Activated CD4-positive, alpha-beta T cell treated with anti-CD3 and anti-CD28 coated beads, Interleukin-2, amount 10 ng/mL, durations not matched to agents 24 days and 14 days (primary cell): ENCODE data around the gene ZNF521. TPM values are rescaled to one million over a fixed set of nuclear protein-coding genes. Genes with fewer than 3 reads are reported as not detected.

Experiments
- DNase-seq: peaks from one replicate; pipeline ENCODE4 v3.0.0; 2022
- H3K27ac Mint-ChIP-seq: one replicate; pipeline ENCODE4 v1.8.0; 2022; ENCODE audit warnings: mild to moderate bottlenecking, mixed read lengths
- H3K27me3 Mint-ChIP-seq: one replicate; pipeline ENCODE4 v1.8.0; 2022; ENCODE audit warnings: mixed read lengths
- H3K36me3 Mint-ChIP-seq: one replicate; pipeline ENCODE4 v1.8.0; 2022; ENCODE audit warnings: low read depth, mild to moderate bottlenecking, mixed read lengths
- H3K4me1 Mint-ChIP-seq: one replicate; pipeline ENCODE4 v1.8.0; 2021; ENCODE audit warnings: mixed read lengths
- H3K4me3 Mint-ChIP-seq: one replicate; pipeline ENCODE4 v1.8.0; 2022; ENCODE audit warnings: mild to moderate bottlenecking, moderate library complexity, mixed read lengths
- H3K9me3 Mint-ChIP-seq: one replicate; pipeline ENCODE4 v1.8.0; 2021; ENCODE audit warnings: mixed read lengths
- intact Hi-C: fragments of 100-400 bp; cut with micrococcal nuclease; formaldehyde crosslinking; loops from one replicate; pipeline ENCODE4 v1.15.1; 2023
- total RNA-seq: library from RNA; stranded (reverse); gene quantifications from 2 replicates; pipeline ENCODE4 v1.2.3, GENCODE V29; 2022

ZNF521 gene
- total RNA-seq, 1 donor from 2014 or later = not detected

DNA sequence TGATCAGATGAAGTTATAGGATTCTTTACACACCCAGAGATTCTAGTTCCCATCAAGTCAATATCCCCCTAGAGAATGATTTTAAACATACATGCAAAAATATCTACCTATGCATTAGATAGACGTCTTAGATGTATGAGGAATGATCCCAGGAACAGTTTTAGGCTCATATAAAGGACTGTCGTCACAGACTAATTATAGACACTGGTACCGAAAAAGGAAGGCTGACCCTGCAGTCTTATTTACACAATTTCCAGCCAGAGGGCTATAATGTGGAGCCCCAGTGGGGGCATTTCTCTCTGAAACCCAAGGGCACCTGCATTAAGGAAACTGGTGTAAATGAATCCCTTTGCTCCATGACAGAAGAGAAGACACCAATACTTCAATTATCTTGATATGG lies 170.4 kb downstream of the ZNF521 start:
- peaks cover 2% of the 10 kb centered on the region for H3K27me3 Mint-ChIP-seq
- no peak overlapping the region for H3K4me3 Mint-ChIP-seq
- DNase-seq = no peak
- H3K4me1 Mint-ChIP-seq = no peaks in the 10 kb centered on the region
- no peaks in the 10 kb centered on the region for H3K9me3 Mint-ChIP-seq
- H3K27ac Mint-ChIP-seq = no peak overlapping the region
- H3K36me3 Mint-ChIP-seq = no peaks in the 10 kb centered on the region
- intact Hi-C loops = no loop called here

- Mint-ChIP-seq H3K36me3 (no peaks in the 10 kb centered on the region), H3K4me1 (no peaks in the 10 kb centered on the region), H3K27ac (no peak overlapping the region), H3K27me3 (peaks cover 2% of the 10 kb centered on the region), H3K9me3 (no peaks in the 10 kb centered on the region), H3K4me3 (no peak overlapping the region)
- intact Hi-C loops = no loop called here
- DNase-seq = no peak
These were observed 170.9 kb downstream of the ZNF521 start for GRCh38 chr18:25180973-25181548.

DNA sequence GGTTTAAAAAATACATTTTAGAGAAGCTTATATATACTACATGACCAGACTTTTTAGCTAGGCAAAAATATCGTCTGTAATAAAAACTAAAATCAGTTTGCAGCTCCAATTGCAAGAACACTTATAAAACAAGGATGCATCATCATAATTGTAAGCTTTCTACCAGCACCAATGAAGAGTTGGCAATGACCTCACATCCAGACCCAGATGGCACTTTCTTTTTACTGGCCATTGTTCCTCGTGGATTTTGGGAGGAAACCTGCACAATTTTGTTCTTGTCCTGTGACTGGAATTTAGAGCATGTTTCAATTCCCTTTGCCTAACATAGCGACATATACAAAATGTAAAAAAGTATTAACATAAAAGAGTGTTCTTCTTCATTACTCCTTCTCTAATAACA lies 174.3 kb downstream of the ZNF521 start:
- Mint-ChIP-seq H3K27ac (no peak overlapping the region), H3K27me3 (peaks cover 3% of the 10 kb centered on the region), H3K4me1 (no peaks in the 10 kb centered on the region), H3K36me3 (no peaks in the 10 kb centered on the region), H3K9me3 (no peaks in the 10 kb centered on the region), H3K4me3 (no peak overlapping the region)
- intact Hi-C loops = loop anchor here (10.0 kb wide), 1 partner anchor 77 kb away; no protein-coding TSS in a partner anchor
- no peak for DNase-seq

- DNase-seq = no peak
- H3K4me1 Mint-ChIP-seq = no peaks in the 10 kb centered on the region
- no peaks in the 10 kb centered on the region for H3K9me3 Mint-ChIP-seq
- H3K4me3 Mint-ChIP-seq = no peak overlapping the region
- no peaks in the 10 kb centered on the region for H3K36me3 Mint-ChIP-seq
- no peak overlapping the region for H3K27ac Mint-ChIP-seq
- intact Hi-C loops = loop anchor here (10.0 kb wide), 1 partner anchor 78 kb away; no protein-coding TSS in a partner anchor
- H3K27me3 Mint-ChIP-seq = peaks cover 3% of the 10 kb centered on the region
These were observed 175.4 kb downstream of the ZNF521 start for GRCh38 chr18:25176518-25177042.

DNA sequence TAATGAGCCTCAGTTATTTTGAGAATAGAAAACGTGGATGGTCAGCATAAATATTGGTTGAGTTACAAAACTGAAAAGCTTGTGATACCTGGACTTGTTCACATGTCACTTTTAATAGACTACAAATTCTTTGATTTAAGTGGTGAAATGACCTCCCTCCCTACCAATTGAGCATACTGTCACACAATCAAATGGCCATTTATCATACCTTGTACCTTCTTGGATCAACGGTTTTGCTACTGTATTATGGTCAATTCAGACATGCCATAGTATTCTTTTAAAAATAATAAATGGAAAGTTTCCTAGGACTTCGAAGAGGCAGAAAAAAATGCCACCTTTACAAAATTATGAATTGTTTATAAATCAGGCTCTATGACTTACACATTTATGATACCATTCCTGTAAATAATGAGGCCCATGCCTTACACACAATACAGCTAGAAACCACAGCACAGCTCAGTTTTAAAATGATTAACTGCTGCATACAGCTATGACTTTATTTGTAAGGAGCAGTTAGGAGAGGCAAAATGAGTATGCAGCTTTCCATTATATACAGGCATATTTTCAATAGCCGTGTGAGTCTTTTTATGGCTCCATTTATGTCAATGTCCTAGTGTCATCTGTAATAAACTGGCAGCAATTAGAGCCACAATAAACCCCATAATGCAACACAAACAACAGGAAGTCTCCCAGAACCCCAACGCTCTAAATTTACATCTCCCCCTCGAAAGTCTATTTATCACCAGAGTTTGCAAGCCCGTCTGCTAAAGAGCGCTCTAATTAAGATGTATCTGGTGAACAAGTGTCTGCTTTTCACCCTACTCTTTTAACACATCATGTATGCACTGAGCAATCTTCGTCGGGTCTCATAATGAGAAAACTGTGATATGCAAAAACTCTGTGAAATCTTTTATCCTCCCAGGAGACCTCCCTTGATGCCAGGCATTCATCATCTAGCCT lies 176.1 kb downstream of the ZNF521 start:
- intact Hi-C loops = loop anchor here (10.0 kb wide), 1 partner anchor 79 kb away; no protein-coding TSS in a partner anchor
- Mint-ChIP-seq H3K4me3 (no peak overlapping the region), H3K4me1 (no peaks in the 10 kb centered on the region), H3K27me3 (peaks cover 3% of the 10 kb centered on the region), H3K9me3 (no peaks in the 10 kb centered on the region), H3K27ac (no peak overlapping the region), H3K36me3 (no peaks in the 10 kb centered on the region)
- DNase-seq = no peak

DNA sequence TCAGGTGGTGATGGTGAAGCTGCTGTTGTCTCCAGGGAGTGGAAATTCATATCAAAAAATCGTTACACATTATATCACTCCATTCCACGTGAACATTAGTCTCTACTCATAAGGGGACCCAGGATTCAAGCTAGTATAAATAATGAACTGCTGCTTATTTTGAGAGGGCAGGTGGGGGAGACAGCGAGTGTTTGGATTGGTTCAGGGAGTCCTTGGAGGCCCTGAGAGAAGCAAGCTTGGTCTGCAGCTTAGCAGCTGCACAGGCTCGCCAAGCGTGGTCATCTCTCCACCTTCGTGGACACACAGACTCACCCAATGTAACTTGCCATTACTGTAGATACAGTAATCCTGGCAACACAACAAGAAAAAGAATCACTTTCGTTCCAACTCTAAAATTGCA lies 177.6 kb downstream of the ZNF521 start:
- no peak for DNase-seq
- intact Hi-C loops = loop anchor here (10.0 kb wide), 1 partner anchor 80 kb away; no protein-coding TSS in a partner anchor
- H3K4me1 Mint-ChIP-seq = no peaks in the 10 kb centered on the region
- H3K36me3 Mint-ChIP-seq = no peaks in the 10 kb centered on the region
- no peak overlapping the region for H3K27ac Mint-ChIP-seq
- no peaks in the 10 kb centered on the region for H3K9me3 Mint-ChIP-seq
- H3K4me3 Mint-ChIP-seq = no peak overlapping the region
- H3K27me3 Mint-ChIP-seq = peaks cover 3% of the 10 kb centered on the region

DNA sequence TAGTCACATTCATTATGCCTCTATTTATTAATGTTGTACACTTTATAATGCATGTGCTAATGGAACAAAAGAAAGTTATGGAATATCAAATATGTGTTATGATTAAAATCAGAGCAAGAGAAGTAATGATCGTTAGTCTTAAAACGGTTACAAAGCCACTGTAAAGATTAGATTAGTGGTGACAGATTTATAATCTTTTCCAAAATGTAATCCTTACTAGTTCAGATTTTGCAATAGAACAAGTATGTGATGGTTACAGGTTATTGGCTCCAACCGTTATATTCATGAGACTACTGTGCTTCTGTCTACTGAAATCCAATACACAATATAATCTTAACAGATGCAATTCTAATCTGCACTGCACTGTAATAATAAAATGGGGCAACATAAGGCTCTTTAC lies 180.6 kb downstream of the ZNF521 start:
- H3K36me3 Mint-ChIP-seq = no peaks in the 10 kb centered on the region
- no peak overlapping the region for H3K4me3 Mint-ChIP-seq
- H3K4me1 Mint-ChIP-seq = no peaks in the 10 kb centered on the region
- H3K9me3 Mint-ChIP-seq = no peaks in the 10 kb centered on the region
- no peak overlapping the region for H3K27ac Mint-ChIP-seq
- H3K27me3 Mint-ChIP-seq = peaks cover 3% of the 10 kb centered on the region
- no peak for DNase-seq
- intact Hi-C loops = loop anchor here (10.0 kb wide), 1 partner anchor 83 kb away; no protein-coding TSS in a partner anchor

GRCh38 chr18:25170402-25170801 lies 181.6 kb downstream of the ZNF521 start:
- no peak for DNase-seq
- no peak overlapping the region for H3K27ac Mint-ChIP-seq
- intact Hi-C loops = loop anchor here (10.0 kb wide), 1 partner anchor 84 kb away; no protein-coding TSS in a partner anchor
- peaks cover 3% of the 10 kb centered on the region for H3K4me1 Mint-ChIP-seq
- H3K9me3 Mint-ChIP-seq = no peaks in the 10 kb centered on the region
- no peaks in the 10 kb centered on the region for H3K36me3 Mint-ChIP-seq
- H3K27me3 Mint-ChIP-seq = peaks cover 3% of the 10 kb centered on the region
- no peak overlapping the region for H3K4me3 Mint-ChIP-seq

GRCh38 chr18:25169701-25170100 lies 182.3 kb downstream of the ZNF521 start:
- no peak overlapping the region for H3K27ac Mint-ChIP-seq

DNA sequence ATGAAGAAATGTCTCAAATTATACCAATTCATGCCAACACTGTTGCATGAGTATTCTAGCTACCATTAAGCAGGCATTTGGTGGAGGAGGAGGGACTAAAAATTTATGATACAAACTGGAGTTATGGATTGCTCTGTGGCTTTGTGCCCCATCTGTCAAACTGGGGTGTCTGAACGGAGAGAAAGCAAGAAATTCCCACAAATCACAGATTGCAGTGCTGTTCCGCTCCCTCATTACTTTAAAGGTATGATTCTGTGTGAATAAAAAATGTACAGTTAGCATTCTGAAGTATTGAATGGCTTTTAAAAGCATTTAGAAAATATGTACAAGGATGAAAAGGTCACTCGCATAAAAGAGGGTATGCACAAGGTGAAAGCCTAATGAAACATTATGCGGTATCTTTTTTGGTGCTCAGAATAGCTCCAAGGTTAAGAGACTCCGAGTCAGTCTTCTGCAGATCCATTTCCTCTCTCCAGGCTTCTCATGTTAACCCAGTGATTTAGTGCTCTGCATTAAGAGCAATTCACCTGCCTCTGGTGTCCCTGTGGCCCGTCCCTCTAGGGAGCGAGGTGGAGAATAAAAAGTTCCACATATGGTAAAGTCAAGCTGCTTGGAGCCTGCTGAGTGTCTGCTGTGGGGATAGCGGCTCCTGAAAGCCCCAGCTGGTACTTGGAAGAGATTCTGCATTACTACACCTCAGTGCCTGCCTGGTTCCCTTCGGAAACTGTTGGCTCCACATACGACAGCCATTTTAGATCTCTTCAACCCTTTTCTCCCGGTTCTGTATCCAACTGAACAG lies 184.2 kb downstream of the ZNF521 start:
- H3K9me3 Mint-ChIP-seq = no peaks in the 10 kb centered on the region
- H3K36me3 Mint-ChIP-seq = no peaks in the 10 kb centered on the region
- intact Hi-C loops = no loop called here
- H3K27me3 Mint-ChIP-seq = peaks cover 2% of the 10 kb centered on the region
- H3K4me3 Mint-ChIP-seq = no peak overlapping the region
- peaks cover 15% of the 10 kb centered on the region for H3K4me1 Mint-ChIP-seq
- H3K27ac Mint-ChIP-seq = no peak overlapping the region
- no peak for DNase-seq

More at GRCh38 chr18:25169701-25170100, 182.3 kb downstream of the ZNF521 start:
- no peak for DNase-seq
- intact Hi-C loops = loop anchor here (10.0 kb wide), 1 partner anchor 85 kb away; no protein-coding TSS in a partner anchor
- no peak overlapping the region for H3K4me3 Mint-ChIP-seq
- no peaks in the 10 kb centered on the region for H3K9me3 Mint-ChIP-seq
- H3K36me3 Mint-ChIP-seq = no peaks in the 10 kb centered on the region
- peaks cover 8% of the 10 kb centered on the region for H3K4me1 Mint-ChIP-seq
- H3K27me3 Mint-ChIP-seq = peaks cover 2% of the 10 kb centered on the region

GRCh38 chr18:25166113-25166512 lies 185.9 kb downstream of the ZNF521 start:
- Mint-ChIP-seq H3K4me1 (peaks cover 15% of the 10 kb centered on the region), H3K27me3 (peaks cover 4% of the 10 kb centered on the region), H3K4me3 (no peak overlapping the region), H3K36me3 (no peaks in the 10 kb centered on the region), H3K27ac (no peak overlapping the region), H3K9me3 (no peaks in the 10 kb centered on the region)
- no peak for DNase-seq
- intact Hi-C loops = no loop called here

- peak; percentile 65 for DNase-seq
- Mint-ChIP-seq H3K36me3 (no peaks in the 10 kb centered on the region), H3K4me3 (peak overlapping the region; percentile 75), H3K9me3 (no peaks in the 10 kb centered on the region), H3K4me1 (peaks cover 15% of the 10 kb centered on the region), H3K27ac (no peak overlapping the region), H3K27me3 (peaks cover 4% of the 10 kb centered on the region)
- intact Hi-C loops = no loop called here
These were observed 186.8 kb downstream of the ZNF521 start for GRCh38 chr18:25164848-25165811.
